NK-92 (cell line): ENCODE results near the gene TMEM263.
A peak's percentile ranks its signal among the peaks of the same experiment; 100 is the strongest.
"Not testable (repeated sequence)": the region's sequence is repeated elsewhere in the genome, so short reads cannot be mapped to it uniquely, and the experiment has no call there.

ENCODE experiments used
- DNase-seq: peaks from one replicate; lab custom pipeline; 2025; ENCODE audit not compliant: unreplicated experiment; lab: John Stamatoyannopoulos, UW

TMEM263 gene

GRCh38 chr12:106985479-106985878, 29.8 kb downstream of the TMEM263 start:
- no peak for DNase-seq

- no peak for DNase-seq
These were observed 30.4 kb downstream of the TMEM263 start for GRCh38 chr12:106986135-106986534.

GRCh38 chr12:106986625-106987389, 31.1 kb downstream of the TMEM263 start, which contains the start of gene MTERF2:
Gene MTERF2, minus strand, starts transcription at chr12:106987146. Its CDS starts 8,432 bp downstream, at chr12:106978714.
- peak; percentile 17 for DNase-seq

- DNase-seq, result no peak
These were observed 32.1 kb downstream of the TMEM263 start for GRCh38 chr12:106987846-106988245.

- DNase-seq, result no peak
These were observed 39.0 kb downstream of the TMEM263 start for GRCh38 chr12:106994579-106995220.

- DNase-seq, result not testable (repeated sequence)
These were observed 40.4 kb downstream of the TMEM263 start for GRCh38 chr12:106996102-106996501.

GRCh38 chr12:106997916-106998315, 42.2 kb downstream of the TMEM263 start:
- DNase-seq, result no peak

GRCh38 chr12:106999446-106999845, 43.7 kb downstream of the TMEM263 start:
- no peak for DNase-seq

GRCh38 chr12:107002665-107003064, 47.0 kb downstream of the TMEM263 start:
- not testable (repeated sequence) for DNase-seq

GRCh38 chr12:107007411-107007810, 51.7 kb downstream of the TMEM263 start:
- DNase-seq, result no peak

GRCh38 chr12:107011519-107011918, 55.8 kb downstream of the TMEM263 start:
- no peak for DNase-seq

GRCh38 chr12:107012736-107013425, 57.2 kb downstream of the TMEM263 start:
- DNase-seq, result no peak

- DNase-seq, result no peak
These were observed 58.3 kb downstream of the TMEM263 start for GRCh38 chr12:107014055-107014454.

- no peak for DNase-seq
These were observed 61.3 kb downstream of the TMEM263 start for GRCh38 chr12:107017042-107017441.

GRCh38 chr12:107019546-107019945, 63.8 kb downstream of the TMEM263 start:
- no peak for DNase-seq
